Posterior cingulate gyrus (tissue), 11 donors: Measurements from ENCODE around the gene RTKN2.
"Not testable (repeated sequence)": the region's sequence is repeated elsewhere in the genome, so short reads cannot be mapped to it uniquely, and the experiment has no call there.

ENCODE experiments used
- DNase-seq, 10 donors: peaks; one replicate each; pipeline versions ENCODE4 v3.0.0 to v3.0.0-alpha.2; 2020 to 2021; ENCODE audit warnings: mixed read lengths in 3 of 10
- intact Hi-C: fragments of 100-400 bp; cut with DNase I; formaldehyde crosslinking; loops from one replicate; pipeline ENCODE4 v1.15.1; 2023

The RTKN2 gene, protein sequence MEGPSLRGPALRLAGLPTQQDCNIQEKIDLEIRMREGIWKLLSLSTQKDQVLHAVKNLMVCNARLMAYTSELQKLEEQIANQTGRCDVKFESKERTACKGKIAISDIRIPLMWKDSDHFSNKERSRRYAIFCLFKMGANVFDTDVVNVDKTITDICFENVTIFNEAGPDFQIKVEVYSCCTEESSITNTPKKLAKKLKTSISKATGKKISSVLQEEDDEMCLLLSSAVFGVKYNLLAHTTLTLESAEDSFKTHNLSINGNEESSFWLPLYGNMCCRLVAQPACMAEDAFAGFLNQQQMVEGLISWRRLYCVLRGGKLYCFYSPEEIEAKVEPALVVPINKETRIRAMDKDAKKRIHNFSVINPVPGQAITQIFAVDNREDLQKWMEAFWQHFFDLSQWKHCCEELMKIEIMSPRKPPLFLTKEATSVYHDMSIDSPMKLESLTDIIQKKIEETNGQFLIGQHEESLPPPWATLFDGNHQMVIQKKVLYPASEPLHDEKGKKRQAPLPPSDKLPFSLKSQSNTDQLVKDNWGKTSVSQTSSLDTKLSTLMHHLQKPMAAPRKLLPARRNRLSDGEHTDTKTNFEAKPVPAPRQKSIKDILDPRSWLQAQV

DNA sequence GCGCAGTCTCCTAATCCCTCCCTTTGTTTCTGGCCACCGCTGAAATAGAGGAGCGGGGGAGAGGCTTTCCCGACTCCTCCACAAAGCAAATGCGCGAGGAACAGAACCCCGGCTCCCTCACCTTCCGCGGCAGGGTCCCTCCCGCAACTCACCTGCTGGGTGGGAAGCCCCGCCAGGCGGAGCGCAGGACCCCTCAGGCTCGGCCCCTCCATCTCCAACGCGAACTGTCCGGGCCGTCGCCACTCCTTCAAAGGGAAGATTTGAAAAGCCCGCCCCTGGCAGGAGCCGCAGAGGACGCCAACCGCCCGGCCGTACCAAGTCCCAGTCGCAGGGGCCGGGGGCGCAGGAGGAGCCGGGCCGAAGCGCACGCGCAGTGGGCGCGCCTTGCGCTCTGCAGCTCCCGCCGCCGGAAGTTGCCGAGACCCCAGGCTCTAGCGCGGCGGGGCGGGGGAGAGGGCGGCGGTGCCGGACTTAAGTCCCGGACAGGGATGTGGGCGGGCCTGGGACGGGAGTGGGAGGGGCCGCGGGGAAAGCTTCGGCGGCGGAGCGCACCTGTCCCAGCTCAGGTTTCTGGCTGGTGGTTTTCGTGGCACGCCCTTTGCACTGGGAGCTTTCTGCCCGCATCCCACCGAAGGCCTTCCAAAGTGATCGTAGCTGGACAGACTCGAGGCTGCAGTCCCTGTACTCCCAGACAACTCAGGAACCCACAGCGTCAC lies at the start of gene RTKN2:
Gene RTKN2 (minus strand): TSS at position 446 of the 716 bp plus-strand sequence. CDS start 234 bp downstream, at position 212.
- intact Hi-C loops, result loop anchor here (10.0 kb wide), 1 partner anchor 126 kb away; no protein-coding TSS in a partner anchor

DNA sequence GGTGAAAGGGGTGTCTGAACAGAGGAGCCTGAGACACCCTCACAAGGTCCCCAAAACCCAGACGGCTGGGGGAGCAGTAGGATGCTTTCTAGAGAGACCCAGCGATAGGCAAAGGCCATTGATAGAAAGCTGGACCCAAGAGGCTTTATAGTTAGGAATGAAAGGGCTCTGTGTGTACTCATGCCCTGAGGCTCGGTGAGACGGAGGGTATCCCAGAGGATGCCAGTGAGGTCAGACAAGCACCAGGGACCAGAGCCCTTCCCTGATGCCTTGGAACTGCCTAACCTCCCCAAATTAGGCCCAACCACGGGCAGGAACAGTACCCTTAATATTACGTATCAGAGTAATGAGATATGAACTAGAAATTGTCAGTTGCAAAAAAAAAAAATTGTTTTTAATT lies 48.6 kb upstream of the RTKN2 start:
- intact Hi-C loops, result no loop called here
- no peak for DNase-seq

More for the DNA sequence above, at the start of gene RTKN2:
- peak; percentile 47 to 95 (median 74) for DNase-seq

DNA sequence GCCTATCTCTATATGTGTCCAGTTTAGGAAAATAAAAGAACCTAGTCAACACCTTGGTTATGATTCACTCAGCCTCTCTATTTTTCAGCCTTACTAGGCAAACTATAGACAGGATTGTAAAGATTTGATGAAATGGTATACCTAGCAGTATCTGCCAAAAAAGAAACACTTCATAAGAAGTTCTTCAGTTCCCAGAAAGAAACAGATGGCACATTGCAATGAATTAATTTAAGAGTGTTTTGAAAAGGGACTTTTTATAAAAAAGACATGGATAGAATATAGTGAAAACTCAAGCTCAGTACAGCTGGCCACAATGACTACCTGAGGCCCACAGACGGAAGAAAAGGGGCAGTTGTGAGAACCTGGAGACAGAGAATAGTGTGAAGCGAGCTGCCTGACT lies 40.6 kb upstream of the RTKN2 start:
- peak in 3 of 10 donors; percentile 7 to 76 (median 11) for DNase-seq
- intact Hi-C loops, result no loop called here

DNA sequence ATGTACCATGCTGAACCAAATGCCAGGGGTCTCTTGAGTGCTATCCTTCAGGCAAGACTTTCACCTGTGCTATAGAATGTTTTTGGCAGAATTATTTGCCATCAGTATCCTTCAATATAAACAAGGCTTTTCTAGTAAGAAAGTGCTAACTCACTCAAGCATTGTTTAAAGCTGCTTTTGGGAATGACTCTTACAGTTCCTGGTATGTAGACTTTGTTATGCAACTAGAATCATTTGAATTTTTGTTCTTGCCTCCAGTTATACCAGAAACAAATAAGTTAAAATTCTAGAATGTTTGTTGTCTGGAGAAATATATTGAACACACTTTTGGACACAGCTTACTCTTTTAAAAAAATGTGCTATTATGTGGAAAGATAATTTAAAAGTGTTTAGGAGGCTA lies 39.5 kb upstream of the RTKN2 start:
- DNase-seq, result no peak
- intact Hi-C loops, result no loop called here

DNA sequence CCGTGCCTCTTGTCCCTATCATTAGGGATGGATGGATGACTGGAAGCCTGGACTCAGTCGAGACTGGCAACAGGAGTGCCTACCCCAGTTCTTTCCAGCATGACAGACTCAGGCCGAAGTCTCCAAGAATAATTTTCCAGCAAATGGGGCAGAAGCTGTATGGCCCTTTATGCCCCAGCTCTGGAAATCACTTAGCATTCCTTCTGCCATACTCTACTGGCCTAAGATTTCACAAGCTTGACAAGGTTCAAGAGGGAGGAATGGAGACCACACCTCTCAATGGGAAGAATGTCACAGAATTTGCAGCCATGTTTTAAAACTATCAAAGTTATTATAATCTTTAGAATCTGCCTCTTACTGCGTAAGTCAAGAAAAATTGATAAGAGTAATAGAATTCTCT lies 39.0 kb upstream of the RTKN2 start:
- no peak for DNase-seq
- intact Hi-C loops, result no loop called here

DNA sequence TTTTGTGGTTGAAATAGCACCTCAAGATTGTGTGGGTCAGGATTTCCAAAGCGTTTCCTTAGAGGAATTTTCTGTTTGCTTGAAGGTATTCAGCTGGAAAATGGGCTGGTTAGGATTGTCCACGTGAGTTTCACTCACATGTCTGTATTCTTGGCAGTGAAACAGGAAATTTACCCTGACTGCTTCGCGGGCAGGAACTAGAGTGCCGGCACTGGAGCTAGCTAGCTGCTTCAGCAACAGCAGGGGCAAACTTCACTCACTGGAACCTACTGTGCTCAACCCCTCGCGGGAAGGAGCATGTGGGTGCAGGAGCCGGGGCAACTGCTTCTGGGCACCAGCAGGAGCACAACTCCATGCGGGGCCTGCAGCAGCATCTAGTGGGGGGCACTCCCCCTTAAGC lies 38.0 kb upstream of the RTKN2 start:
- DNase-seq, result peak in 2 of 10 donors; percentile 9 to 51

DNA sequence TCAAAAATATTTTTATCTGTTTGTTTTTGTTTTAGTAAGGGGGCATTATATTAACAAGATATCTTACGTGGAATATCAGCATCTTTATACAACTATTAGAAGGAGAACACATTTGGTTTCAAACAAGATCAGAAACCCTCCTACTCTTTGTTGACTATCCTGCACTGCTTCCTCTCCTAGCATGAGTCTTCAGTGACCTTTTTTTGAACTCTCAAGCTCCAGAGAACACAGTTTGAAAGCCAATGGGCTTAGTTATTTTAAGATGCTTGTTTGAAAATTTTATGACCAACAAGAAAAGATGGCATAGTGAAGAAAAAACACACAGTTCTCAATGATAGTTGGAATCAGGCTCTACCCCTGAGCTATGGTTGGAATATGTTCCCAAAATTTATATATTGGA lies 37.2 kb upstream of the RTKN2 start:
- intact Hi-C loops, result no loop called here
- DNase-seq, result no peak

More for the DNA sequence above, 38.0 kb upstream of the RTKN2 start:
- intact Hi-C loops, result no loop called here

DNA sequence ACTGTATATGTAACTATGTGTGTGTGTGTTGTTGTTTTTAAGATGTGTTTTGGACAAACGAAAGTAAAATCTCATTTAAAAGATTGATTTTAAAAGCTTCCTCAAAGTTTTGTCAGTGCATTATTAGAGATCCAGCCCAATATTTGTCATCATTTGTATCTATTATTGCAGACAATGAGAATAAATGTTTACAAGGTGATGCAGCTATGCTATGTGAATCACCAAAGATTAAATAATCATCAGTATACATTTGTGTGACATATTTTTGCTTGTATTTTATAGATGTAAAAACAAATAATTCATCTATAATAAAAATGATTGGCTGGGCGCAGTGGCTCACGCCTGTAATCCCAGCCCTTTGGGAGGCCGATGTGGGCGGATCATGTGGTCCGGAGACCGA lies 35.3 kb upstream of the RTKN2 start:
- intact Hi-C loops, result no loop called here
- no peak for DNase-seq

DNA sequence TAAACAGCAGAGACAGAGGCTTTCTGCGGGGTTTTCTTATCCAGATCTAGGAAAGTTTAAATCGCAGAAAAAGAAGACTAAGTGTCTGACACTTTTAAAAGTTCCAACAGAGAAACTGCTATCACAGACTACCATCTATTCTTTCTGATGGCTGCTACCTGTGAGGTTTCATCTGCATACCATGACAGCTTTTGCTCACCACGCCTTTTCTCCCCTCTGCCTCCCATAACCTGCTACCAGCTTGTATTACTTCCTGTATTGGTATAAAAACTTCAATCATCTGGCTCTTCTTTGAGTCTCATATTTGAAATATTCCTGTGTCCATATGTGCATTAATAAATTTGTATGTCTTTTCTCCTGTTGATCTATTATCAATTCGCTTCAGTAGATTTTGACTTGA lies 34.1 kb upstream of the RTKN2 start:
- no peak for DNase-seq
- intact Hi-C loops, result no loop called here

DNA sequence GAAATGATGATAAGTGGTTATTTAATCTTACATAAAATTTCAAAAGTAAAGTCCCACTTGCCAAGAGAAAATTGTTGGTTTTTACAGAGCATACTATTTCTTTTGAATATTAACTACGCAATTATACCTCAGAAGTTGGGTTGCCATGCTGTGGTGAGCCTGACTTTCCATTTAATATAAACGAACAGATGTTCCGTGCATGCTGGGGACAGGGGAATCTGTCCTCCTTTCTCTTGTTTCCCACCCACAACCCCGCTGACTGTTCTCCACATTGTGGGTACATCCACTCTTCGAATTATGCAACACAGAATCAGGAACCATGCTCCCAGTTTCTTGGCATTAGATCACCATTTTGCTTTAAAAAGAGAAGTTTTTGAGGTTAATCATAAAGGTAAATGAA lies 29.2 kb upstream of the RTKN2 start:
- DNase-seq, result peak in 4 of 10 donors; percentile 8 to 61 (median 16)
- intact Hi-C loops, result no loop called here

DNA sequence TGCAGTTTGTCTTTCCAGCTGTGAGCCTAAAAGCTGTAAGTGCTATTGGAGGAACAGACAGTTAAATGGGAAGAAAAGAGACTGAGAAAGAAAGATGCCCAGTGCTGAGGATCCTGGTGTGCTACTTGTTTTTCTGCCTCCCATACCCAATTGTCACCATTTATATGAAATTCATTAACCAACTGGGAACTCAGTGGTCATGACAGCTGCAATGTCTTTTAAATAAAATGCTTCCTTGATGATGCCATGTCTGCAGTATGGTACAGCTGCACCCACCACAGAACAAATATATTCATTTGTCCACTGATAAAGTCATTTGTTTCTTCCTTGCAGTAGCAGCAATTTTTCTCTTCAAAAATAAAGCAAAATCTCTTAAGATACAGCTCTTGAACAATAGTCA lies 15.6 kb upstream of the RTKN2 start:
- intact Hi-C loops, result no loop called here

DNA sequence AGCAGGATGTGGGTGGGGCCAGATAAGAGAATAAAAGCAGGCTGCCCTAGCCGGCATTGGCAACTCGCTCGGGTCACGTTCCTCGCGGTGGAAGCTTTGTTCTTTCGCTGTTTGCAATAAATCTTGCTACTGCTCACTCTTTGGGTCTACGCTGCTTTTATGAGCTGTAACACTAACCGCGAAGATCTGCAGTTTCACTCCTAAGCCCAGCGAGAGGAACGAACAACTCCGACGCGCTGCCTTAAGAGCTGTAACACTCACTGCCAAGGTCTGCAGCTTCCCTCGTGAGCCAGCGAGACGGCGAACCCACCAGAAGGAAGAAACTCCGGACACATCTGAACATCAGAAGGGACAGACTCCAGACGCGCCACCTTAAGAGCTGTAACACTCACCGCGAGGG lies 12.7 kb upstream of the RTKN2 start:
- intact Hi-C loops, result not testable (repeated sequence)
- DNase-seq, result peak in 1 of 10 donors; percentile 36

More for the DNA sequence above, 15.6 kb upstream of the RTKN2 start:
- no peak for DNase-seq

DNA sequence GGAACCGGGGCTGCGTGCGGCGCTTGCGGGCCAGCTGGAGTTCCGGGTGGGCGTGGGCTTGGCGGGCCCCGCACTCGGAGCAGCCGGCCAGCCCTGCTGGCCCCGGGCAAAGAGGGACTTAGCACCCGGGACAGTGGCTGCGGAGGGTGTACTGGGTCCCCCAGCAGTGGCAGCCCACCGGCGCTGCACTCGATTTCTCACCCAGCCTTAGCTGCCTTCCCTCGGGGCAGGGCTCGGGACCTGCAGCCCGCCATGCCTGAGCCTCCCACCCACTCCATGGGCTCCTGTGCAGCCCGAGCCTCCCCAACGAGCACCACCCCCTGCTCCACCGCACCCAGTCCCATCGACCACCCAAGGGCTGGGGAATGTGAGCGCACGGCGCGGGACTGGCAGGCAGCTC lies 11.7 kb upstream of the RTKN2 start:
- intact Hi-C loops, result not testable (repeated sequence)
- DNase-seq, result peak in 2 of 10 donors; percentile 54 to 68

DNA sequence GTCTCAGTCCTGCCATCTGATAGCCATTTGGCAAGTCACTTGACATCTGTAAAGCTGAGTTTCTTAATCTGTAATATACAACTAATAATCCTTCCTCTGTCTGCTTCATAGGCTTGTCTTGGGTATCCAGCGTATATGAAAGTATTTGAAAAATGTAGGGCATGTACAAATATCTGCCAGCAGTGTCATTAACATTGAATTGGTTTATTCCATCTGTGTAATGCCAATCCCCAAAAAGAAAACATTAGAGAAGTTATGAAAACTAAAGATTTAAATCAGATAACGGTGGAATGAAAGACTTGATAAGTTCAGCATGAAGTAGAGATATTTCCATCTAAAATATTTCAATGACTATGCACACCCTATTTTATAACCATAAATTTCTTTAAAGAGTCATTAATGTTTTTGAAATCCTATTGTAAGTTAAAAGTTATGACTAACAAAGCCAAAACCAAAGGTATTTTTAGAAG lies 9.8 kb upstream of the RTKN2 start:
- no peak for DNase-seq
- intact Hi-C loops, result no loop called here

DNA sequence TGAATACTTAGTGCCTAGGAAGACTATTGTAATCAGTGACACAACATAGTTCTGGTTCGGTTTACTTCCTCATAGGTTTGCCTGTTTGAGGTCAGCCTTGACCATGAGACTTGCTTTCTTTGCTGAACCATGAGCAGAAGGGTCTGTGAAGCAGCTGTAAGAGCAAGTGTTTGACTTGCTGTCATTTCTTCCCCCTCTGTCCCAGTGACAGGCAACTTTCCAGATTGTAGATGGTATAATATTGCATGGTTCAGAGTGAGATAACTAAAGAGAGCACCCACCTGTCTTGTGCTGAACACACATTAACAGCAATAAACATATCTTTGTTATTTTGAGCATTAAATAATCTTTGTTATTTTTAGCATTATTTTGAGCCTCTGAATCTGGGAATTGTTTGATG lies 9.3 kb upstream of the RTKN2 start:
- intact Hi-C loops, result no loop called here
- no peak for DNase-seq

DNA sequence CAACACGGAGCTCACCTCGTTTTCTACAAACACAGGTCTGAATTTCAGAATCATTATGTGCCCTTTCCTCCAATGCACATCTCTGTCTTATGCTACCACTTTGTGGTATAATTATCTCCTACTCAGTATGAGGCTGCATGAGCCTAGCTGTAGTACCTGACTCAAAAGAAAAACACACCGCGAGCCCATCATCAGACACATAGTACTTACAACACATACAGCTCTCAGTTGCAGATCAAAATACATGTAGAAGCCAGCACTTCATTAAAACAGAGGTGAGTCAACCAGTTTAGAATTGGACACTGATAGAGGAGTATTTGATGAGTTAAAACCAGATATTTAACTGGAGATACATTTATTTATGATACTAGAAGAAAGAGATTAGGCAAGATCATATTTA lies 1.4 kb upstream of the RTKN2 start:
- intact Hi-C loops, result no loop called here
- DNase-seq, result no peak

DNA sequence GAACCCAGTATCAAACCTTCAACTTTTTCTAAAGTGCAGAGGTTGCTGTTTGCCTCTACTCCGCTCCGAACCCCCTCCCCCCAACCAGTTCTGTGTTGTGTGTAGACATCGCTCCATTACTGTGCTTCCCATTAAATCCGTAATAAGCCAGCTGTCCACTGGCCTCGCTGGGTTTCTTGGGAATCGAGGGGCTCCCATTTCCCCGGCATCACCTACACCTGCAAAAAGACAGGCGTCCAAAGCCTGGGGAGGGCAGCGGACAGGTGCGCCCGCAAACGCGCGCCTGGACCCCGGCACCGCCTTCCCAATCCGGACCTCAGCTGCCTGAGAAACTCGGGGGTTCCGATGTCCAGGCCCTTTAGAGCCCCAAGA lies 631 bp downstream of the RTKN2 start:
- peak in 3 of 10 donors; percentile 57 to 70 (median 66) for DNase-seq
- intact Hi-C loops, result loop anchor here (10.0 kb wide), 1 partner anchor 127 kb away; no protein-coding TSS in a partner anchor

DNA sequence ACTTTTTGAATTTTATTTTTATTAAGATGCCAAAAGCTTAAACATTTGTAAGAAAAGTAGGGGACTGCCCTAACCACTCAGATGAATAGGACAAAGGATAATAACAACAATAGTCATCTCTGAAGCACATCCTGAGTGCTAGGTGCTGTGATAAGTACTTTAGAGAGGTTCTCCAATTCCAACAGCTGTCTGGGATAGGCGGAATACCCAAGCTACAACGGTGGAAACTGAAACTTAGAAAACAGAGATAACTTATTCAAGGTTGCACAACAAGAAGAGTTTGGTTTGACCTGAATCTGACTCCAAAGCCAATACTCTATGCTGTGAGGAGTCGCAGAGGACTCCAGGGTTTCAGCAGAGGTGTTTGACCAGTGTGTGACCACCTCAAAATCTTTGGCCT lies 2.0 kb downstream of the RTKN2 start:
- intact Hi-C loops, result loop anchor here (10.0 kb wide), 1 partner anchor 128 kb away; no protein-coding TSS in a partner anchor
- no peak for DNase-seq

DNA sequence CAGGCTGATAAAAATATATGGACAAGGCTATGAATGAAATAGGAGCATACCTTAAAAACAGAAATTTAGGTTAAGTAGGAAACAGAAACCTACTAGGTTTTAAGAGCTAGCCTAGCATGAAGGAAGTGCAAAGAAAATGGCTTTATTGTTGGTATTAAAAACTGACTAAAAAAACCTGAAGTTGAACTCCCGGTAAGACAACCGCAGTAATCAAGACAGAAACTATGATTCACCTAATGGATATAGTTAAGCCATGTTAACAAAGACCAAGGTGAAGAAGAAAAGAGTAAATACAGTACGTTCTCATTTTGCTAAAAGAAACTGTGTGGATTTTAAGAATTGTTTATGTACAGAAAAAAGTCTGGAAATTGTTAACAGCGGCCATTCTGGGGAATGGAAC lies 2.5 kb downstream of the RTKN2 start:
- no peak for DNase-seq
- intact Hi-C loops, result loop anchor here (10.0 kb wide), 1 partner anchor 129 kb away; no protein-coding TSS in a partner anchor

DNA sequence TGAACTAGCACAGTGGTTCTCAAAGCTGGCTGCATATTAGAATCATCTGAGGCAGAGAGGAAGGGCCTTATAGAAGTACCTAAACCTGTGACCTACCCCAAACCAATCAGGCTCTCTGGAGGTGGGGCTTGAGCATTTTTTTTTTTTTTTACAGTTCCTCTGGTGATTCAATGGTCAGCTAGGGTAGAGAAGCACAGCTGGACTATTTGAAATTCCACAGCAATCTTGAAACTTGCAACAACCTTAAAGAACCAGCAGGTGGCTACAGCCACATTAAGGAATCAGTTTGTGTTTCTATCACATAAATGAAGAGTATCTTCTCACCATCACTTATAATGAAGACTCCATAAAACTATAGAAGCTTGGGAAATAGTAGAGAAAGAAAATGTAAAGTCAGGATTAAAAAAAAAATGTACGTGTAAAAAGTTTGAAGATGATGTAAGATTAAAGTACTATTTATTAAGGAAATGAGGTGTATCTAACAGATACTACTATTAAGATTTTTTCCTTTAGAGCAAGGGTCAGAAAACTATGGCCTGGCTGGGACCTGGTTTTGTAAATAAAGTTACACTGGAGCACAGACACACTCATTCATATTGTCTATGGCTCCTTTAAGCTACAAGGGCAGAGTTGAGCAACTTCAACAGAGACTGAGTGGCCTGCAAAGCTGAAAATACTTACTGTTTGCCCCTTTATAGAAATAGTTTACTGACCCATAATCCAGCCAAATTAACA lies 3.8 kb downstream of the RTKN2 start:
- intact Hi-C loops, result loop anchor here (10.0 kb wide), 1 partner anchor 130 kb away; no protein-coding TSS in a partner anchor
- no peak for DNase-seq
